ENCODE results near the gene PARK7.

The PARK7 gene

GRCh38 chr1:8025671-8026144 is 64.2 kb downstream of the PARK7 start:
- DNase-seq, result no peak

- peak; percentile 90 for DNase-seq
Measured at GRCh38 chr1:8026153-8026975, 64.9 kb downstream of the PARK7 start, which contains the start of gene ERRFI1. TSS of gene ERRFI1 (minus strand) at chr1:8026309. CDS start at chr1:8015619, 10,690 bp downstream.

GRCh38 chr1:8026976-8027747 is 65.7 kb downstream of the PARK7 start:
- no peak for DNase-seq

- DNase-seq, result no peak
Measured at GRCh38 chr1:8027748-8028570, 66.4 kb downstream of the PARK7 start.

GRCh38 chr1:8028571-8028910 is 67.0 kb downstream of the PARK7 start:
- no peak for DNase-seq

- DNase-seq, result no peak
Measured at GRCh38 chr1:8031176-8031785, 69.8 kb downstream of the PARK7 start.

GRCh38 chr1:8032366-8032910 is 70.9 kb downstream of the PARK7 start:
- DNase-seq, result no peak

- DNase-seq, result no peak
Measured at GRCh38 chr1:8033322-8033721, 71.8 kb downstream of the PARK7 start.

All from activated naive CD4-positive, alpha-beta T cell treated with Interleukin-2 at 50 U/mL for 16 hours (primary cell).